GM12891 (cell line): Measurements from ENCODE around the gene FAM149A.

ENCODE experiments used
- POLR2A ChIP-seq: IDR thresholded peaks from 2 replicates; pipeline ENCODE4 v1.6.1; 2011; ENCODE audit warnings: low read depth, low read length, control low read depth
- POLR2AphosphoS5 ChIP-seq: IDR thresholded peaks from 2 replicates; pipeline ENCODE4 v1.6.1; 2011; ENCODE audit warnings: low read depth, low read length, control low read depth
- SPI1 ChIP-seq: IDR thresholded peaks from 2 replicates; pipeline ENCODE4 v1.6.1; 2011; ENCODE audit warnings: low read depth, low read length, control low read depth

DNA sequence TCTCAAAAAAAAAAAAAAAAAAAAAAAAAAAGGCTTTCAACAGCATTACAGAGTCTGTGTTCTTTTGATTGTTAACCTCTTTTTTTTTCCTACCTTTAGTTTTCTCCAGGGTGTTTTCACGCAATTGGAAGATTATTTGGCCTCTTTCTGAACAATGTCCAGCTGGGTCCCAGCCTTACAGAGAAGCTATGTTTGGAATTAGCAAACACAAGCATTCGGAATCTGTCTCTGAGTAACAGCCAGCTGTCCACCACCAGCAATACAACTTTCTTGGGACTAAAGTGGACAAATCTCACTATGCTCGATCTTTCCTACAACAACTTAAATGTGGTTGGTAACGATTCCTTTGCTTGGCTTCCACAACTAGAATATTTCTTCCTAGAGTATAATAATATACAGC is 22.3 kb upstream of the FAM149A start:
- TF ChIP-seq POLR2AphosphoS5, result no peak
- no peak for TF ChIP-seq POLR2A
- TF ChIP-seq SPI1, result no peak
